DND-41 (cell line): Measurements from ENCODE around the gene PGBD5.

Experiments used
- ATAC-seq: fragments of 200-7000 bp; cut with Tn5 transposase; 3 replicates; pipeline ENCODE4 v1.9.1; 2021; ENCODE audit warnings: low read depth; ENCODE audit not compliant: insufficient read depth
- DNase-seq: peaks from one replicate; pipeline ENCODE4 v3.0.0-alpha.2; 2020
- H2AFZ ChIP-seq: 2 replicates; pipeline ENCODE4 v1.6.0; 2012; ENCODE audit warnings: low read depth, low read length
- H3K27ac ChIP-seq: 2 replicates; pipeline ENCODE4 v1.5.1; 2012; ENCODE audit warnings: low read length, inconsistent platforms
- H3K27me3 ChIP-seq: fragments of 200-600 bp; sonication (generic); 2 replicates; pipeline ENCODE4 v1.6.0; 2012; ENCODE audit warnings: low read length, mild to moderate bottlenecking, inconsistent platforms; ENCODE audit not compliant: insufficient read depth, poor library complexity
- H3K36me3 ChIP-seq: 2 replicates; pipeline ENCODE4 v1.5.1; 2012; ENCODE audit warnings: low read length, inconsistent platforms; ENCODE audit not compliant: insufficient read depth
- H3K4me1 ChIP-seq: 2 replicates; pipeline ENCODE4 v1.5.1; 2012; ENCODE audit warnings: mild to moderate bottlenecking, low read length; ENCODE audit not compliant: insufficient read depth
- H3K4me2 ChIP-seq: 2 replicates; pipeline ENCODE4 v1.6.0; 2012; ENCODE audit warnings: mild to moderate bottlenecking, moderate library complexity, low read length, inconsistent platforms; ENCODE audit not compliant: insufficient read depth
- H3K4me3 ChIP-seq, 2 experiments: fragments of 200-600 bp in 1 of 2; shearing (Covaris generic) in 1 of 2; 2 replicates each; pipeline ENCODE4 v1.5.1; 2012 to 2016; ENCODE audit warnings: inconsistent platforms in 2 of 2, low read length in 2 of 2, mild to moderate bottlenecking in 2 of 2, low read depth in 1 of 2, moderate library complexity in 1 of 2
- H3K79me2 ChIP-seq: 2 replicates; pipeline ENCODE4 v1.6.0; 2012; ENCODE audit warnings: low read length, inconsistent platforms; ENCODE audit not compliant: insufficient read depth
- H3K9ac ChIP-seq: 2 replicates; pipeline ENCODE4 v1.6.0; 2012; ENCODE audit warnings: low read depth, mild to moderate bottlenecking, inconsistent platforms, low read length, moderate library complexity
- H3K9me3 ChIP-seq: 2 replicates; pipeline ENCODE4 v1.5.1; 2012; ENCODE audit warnings: low read length, moderate library complexity, mild to moderate bottlenecking, inconsistent platforms; ENCODE audit not compliant: insufficient read depth, severe bottlenecking
- H4K20me1 ChIP-seq: 2 replicates; pipeline ENCODE4 v1.6.0; 2012; ENCODE audit warnings: low read length; ENCODE audit not compliant: insufficient read depth
- CTCF ChIP-seq: IDR thresholded peaks from 2 replicates; pipeline ENCODE4 v1.5.1; 2012; ENCODE audit warnings: borderline replicate concordance, low read length, moderate library complexity, mild to moderate bottlenecking; ENCODE audit not compliant: poor library complexity, severe bottlenecking; ENCODE audit errors: extremely low read depth
- EZH2 ChIP-seq: IDR thresholded peaks from 3 replicates; pipeline ENCODE4 v1.6.1; 2012; ENCODE audit warnings: borderline replicate concordance, low read depth, mild to moderate bottlenecking, moderate library complexity, low read length, inconsistent platforms; ENCODE audit not compliant: severe bottlenecking

Gene PGBD5

GRCh38 chr1:230289350-230289644, 136.8 kb downstream of the PGBD5 start:
- Histone ChIP-seq H4K20me1 (peaks cover 22% of the 10 kb centered on the region), H3K4me3 (no peak overlapping the region), H3K79me2 (no peaks in the 10 kb centered on the region), H3K27ac (no peak overlapping the region), H3K4me1 (no peaks in the 10 kb centered on the region), H3K36me3 (0 out of 2 replicates have a peak, but pooled peaks cover under 1% of the 10 kb centered on the region), H3K9ac (no peak overlapping the region), H3K4me2 (no peak overlapping the region), H3K9me3 (no peaks in the 10 kb centered on the region), H2AFZ (no peak overlapping the region), H3K27me3 (peaks cover 3% of the 10 kb centered on the region)
- DNase-seq = no peak
- TF ChIP-seq CTCF (no peak), EZH2 (no peak)
- ATAC-seq = no peak

GRCh38 chr1:230288641-230289349, 137.3 kb downstream of the PGBD5 start:
- Histone ChIP-seq H2AFZ (no peak overlapping the region), H3K27me3 (peaks cover 3% of the 10 kb centered on the region), H3K4me3 (no peak overlapping the region), H3K79me2 (no peaks in the 10 kb centered on the region), H3K27ac (no peak overlapping the region), H4K20me1 (peaks cover 26% of the 10 kb centered on the region), H3K4me1 (no peaks in the 10 kb centered on the region), H3K36me3 (peaks cover 5% of the 10 kb centered on the region; the same call in 1 of the 2 replicates), H3K9ac (no peak overlapping the region), H3K9me3 (no peaks in the 10 kb centered on the region), H3K4me2 (no peak overlapping the region)
- TF ChIP-seq CTCF = no peak
- DNase-seq = no peak
- no peak for ATAC-seq

- no peak overlapping the region for H3K27ac ChIP-seq
- DNase-seq = no peak
- no peaks in the 10 kb centered on the region for H3K4me1 ChIP-seq
- no peaks in the 10 kb centered on the region for H3K9me3 ChIP-seq
- H3K9ac ChIP-seq = no peak overlapping the region
- H3K79me2 ChIP-seq = no peaks in the 10 kb centered on the region
- no peak overlapping the region for H2AFZ ChIP-seq
- no peak overlapping the region for H3K4me3 ChIP-seq
- no peaks in the 10 kb centered on the region for H3K27me3 ChIP-seq
- H3K36me3 ChIP-seq = peaks cover 11% of the 10 kb centered on the region
- no peak overlapping the region for H3K4me2 ChIP-seq
- TF ChIP-seq EZH2 (no peak), CTCF (no peak)
- peak; percentile 11; the same call in 2 of the 3 replicates for ATAC-seq
- H4K20me1 ChIP-seq = peaks cover 32% of the 10 kb centered on the region
Measured at GRCh38 chr1:230287674-230288315, 138.3 kb downstream of the PGBD5 start.

- Histone ChIP-seq H3K9ac (no peak overlapping the region), H3K4me2 (no peak overlapping the region), H4K20me1 (peaks cover 32% of the 10 kb centered on the region), H2AFZ (no peak overlapping the region), H3K27ac (no peak overlapping the region), H3K27me3 (no peaks in the 10 kb centered on the region), H3K36me3 (peaks cover 20% of the 10 kb centered on the region), H3K4me1 (no peaks in the 10 kb centered on the region), H3K9me3 (no peaks in the 10 kb centered on the region), H3K4me3 (no peak overlapping the region), H3K79me2 (no peaks in the 10 kb centered on the region)
- TF ChIP-seq CTCF = no peak
- TF ChIP-seq EZH2 = no peak
- DNase-seq (no peak), ATAC-seq (peak; percentile 40)
Measured at GRCh38 chr1:230286890-230287269, 139.3 kb downstream of the PGBD5 start.
